DMS53 treated with DMSO at 0.1 percent for 48 hours (cell line): Measurements from ENCODE around the gene DGLUCY.
"Not testable (repeated sequence)": the region's sequence is repeated elsewhere in the genome, so short reads cannot be mapped to it uniquely, and the experiment has no call there.

ENCODE experiments used
- DNase-seq: peaks from one replicate; lab custom pipeline; 2025; ENCODE audit not compliant: unreplicated experiment; lab: John Stamatoyannopoulos, UW

The DGLUCY gene

GRCh38 chr14:91254461-91254860 is 140.6 kb downstream of the DGLUCY start:
- DNase-seq = no peak

- DNase-seq = no peak
Measured at GRCh38 chr14:91255026-91255695, 141.3 kb downstream of the DGLUCY start.

- DNase-seq = no peak
Measured at GRCh38 chr14:91256661-91257060, 142.8 kb downstream of the DGLUCY start.

- DNase-seq = no peak
Measured at GRCh38 chr14:91257328-91258010, 143.6 kb downstream of the DGLUCY start.

GRCh38 chr14:91258011-91258618 is 144.2 kb downstream of the DGLUCY start:
- DNase-seq = no peak

GRCh38 chr14:91258876-91259275 is 145.0 kb downstream of the DGLUCY start:
- no peak for DNase-seq

- DNase-seq = no peak
Measured at GRCh38 chr14:91261115-91261514, 147.2 kb downstream of the DGLUCY start.

GRCh38 chr14:91261986-91262549 is 148.2 kb downstream of the DGLUCY start:
- DNase-seq = no peak

- no peak for DNase-seq
Measured at GRCh38 chr14:91263329-91263728, 149.5 kb downstream of the DGLUCY start.

- no peak for DNase-seq
Measured at GRCh38 chr14:91264151-91265150, 150.6 kb downstream of the DGLUCY start.

- DNase-seq = no peak
Measured at GRCh38 chr14:91265404-91265803, 151.5 kb downstream of the DGLUCY start.

GRCh38 chr14:91266276-91266675 is 152.4 kb downstream of the DGLUCY start:
- DNase-seq = not testable (repeated sequence)

GRCh38 chr14:91267965-91268437 is 154.1 kb downstream of the DGLUCY start:
- no peak for DNase-seq

GRCh38 chr14:91269076-91269991 is 155.5 kb downstream of the DGLUCY start:
- no peak for DNase-seq

- DNase-seq = no peak
Measured at GRCh38 chr14:91270188-91270587, 156.3 kb downstream of the DGLUCY start.

- DNase-seq = no peak
Measured at GRCh38 chr14:91270619-91271018, 156.7 kb downstream of the DGLUCY start.

- no peak for DNase-seq
Measured at GRCh38 chr14:91271639-91272038, 157.8 kb downstream of the DGLUCY start.

- DNase-seq = no peak
Measured at GRCh38 chr14:91272341-91273272, 158.7 kb downstream of the DGLUCY start.
